Left hindlimb (tissue), 1 donor: ENCODE measurements around the gene VIT.
"Not testable (repeated sequence)": the region's sequence is repeated elsewhere in the genome, so short reads cannot be mapped to it uniquely, and the experiment has no call there.

Source experiments
- DNase-seq: peaks from one replicate; pipeline ENCODE4 v3.0.0-alpha.2; 2018

The VIT gene

GRCh38 chr2:36678856-36679255 lies 17.7 kb upstream of the VIT start:
- no peak for DNase-seq

GRCh38 chr2:36680012-36680411 lies 16.5 kb upstream of the VIT start:
- DNase-seq: no peak

DNA sequence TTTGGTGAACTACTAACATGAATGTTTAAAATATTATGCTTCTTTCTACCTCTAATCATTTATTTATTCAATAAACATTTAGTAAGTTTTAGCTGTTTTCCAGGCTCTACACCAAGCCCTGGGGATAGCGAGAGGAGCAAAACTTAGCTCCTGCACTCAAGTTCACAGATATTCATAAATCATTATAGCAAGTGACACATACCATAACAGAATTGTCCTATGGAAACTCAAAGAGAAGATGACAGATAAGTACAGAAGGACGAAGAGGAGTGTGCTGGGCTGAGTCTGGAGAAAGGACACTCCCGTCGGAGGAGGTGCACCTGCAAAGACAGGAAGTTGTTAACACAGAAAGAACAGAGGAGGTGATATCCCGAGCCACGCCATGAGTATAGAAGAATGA lies 13.9 kb upstream of the VIT start:
- no peak for DNase-seq

DNA sequence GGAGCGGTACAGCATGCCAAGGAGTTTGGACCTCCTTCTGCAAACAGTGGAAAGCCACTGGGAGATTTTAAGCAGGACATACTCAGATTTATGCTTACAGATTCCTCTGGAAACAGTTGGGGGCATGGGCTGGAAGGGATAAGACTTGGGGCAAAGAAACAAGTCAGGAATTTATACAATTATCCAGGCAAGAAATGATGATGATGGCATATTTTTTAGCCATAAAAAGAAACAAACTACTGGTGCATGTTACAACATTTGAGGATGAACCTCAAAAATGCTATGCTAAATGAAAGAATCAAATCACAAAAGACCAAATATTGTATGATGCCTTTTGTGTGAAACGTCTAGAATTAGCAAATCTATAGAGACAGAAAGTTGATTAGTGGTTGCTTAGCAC lies 13.5 kb upstream of the VIT start:
- DNase-seq: no peak

DNA sequence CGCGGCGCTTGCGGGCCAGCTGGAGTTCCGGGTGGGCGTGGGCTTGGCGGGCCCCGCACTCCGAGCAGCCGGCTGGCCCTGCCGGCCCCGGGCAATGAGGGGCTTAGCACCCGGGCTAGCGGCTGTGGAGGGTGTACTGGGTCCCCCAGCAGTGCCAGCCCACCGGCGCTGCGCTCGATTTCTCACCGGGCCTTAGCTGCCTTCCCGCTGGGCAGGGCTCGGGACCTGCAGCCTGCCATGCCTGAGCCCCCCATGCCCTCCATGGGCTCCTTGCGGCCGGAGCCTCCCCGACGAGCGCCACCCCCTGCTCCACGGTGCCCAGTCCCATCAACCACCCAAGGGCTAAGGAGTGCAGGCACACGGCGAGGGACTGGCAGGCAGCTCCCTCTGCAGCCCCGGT lies 8.2 kb upstream of the VIT start:
- not testable (repeated sequence) for DNase-seq

- DNase-seq: not testable (repeated sequence)
Measured at GRCh38 chr2:36689013-36689412, 7.5 kb upstream of the VIT start.

DNA sequence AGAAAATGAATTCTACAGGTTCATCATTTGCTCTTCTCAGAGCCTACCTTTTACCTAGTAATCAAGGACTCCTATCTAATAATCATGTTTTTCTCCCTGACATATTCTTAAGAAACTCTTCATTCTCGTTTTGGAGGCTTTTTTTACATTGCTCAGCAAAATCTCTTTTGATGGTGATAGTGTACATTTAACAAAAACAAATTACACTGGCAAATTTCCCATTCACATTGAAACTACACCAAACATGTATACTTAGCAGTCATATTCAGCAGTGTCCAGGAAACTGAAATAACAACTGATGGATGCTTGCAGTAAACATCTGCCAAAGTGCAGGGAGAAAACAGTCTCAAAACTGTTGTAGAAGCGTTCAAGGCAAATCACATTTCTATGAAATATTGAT lies 4.4 kb upstream of the VIT start:
- no peak for DNase-seq

DNA sequence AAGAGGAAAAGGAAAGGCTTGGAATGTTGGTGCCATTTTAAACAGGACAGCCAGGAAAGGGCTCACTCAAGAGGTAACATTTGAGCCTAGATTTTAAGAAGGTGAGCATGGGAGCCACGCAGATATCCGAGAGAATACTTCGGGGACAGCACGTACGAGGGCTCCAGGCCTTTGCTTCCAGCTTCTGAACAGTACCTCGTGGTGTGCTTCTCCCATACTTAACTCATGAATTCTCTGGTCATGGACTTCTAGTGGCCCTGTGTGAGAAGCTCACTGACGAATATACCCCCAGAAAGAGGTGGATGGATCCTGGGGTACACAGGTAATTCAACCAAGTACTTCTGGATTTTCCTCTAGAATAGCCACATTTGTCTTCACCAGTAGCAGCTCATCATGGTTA lies 2.7 kb upstream of the VIT start:
- no peak for DNase-seq

DNA sequence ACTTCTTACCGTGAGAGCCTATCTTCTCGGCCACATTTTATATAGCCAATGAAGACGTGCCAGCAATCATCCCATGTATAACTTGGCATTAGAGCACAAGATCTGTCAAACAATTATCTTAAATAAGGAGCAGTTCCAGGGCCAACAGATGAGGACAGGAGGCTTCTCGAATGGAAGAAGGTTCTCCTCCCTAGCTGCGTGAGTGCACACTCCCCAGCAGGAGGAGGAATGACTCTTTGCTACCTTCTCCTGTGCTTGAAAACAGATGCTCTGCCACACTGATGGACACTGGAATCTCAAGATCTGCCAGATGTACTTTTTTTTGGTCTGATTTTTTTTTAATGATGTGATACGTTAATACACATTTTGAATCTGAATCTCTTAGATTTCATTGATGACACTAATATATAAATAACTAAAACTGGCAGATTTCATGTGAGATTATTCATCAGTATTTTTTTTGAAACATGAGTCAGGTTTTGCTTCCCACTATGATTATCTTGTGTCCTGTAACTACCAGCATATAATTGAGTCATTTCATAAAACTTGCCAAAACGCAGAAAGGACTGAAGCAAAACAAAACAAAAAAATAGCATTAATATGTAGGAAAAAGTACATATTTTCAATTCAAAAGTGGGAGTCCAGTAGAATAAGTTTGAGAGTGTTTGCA lies 626 bp upstream of the VIT start:
- no peak for DNase-seq

DNA sequence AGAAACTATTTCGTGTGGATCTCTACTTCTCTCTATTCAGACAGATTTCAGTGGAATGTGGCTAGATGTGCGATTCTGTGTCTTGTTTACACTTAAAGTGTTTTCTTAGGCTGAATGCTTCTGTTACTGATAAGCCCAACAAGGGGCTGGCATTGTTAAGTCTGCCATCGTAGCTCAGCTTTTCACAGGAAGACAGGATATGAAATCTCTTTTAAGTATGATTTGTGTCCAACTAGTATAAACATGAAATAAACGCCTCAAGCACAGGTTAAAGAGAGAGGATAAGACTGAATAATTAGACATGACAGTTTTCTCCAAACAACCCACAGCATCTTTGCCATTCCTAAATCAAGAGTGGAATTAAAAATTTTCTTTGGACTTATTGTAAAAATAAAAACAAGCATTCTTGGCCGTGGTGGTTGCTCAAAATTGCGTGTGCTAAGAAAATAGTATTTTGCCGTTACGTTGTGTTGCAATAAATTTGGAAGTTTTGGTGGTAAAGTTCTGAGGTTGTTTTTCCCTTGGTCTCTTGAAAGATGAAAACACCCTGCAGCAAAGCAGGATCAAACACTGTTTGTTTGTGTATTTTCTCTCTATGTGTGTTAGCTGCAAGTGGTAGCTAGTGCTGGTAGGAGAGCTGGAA lies 1.0 kb downstream of the VIT start:
- DNase-seq: no peak

- DNase-seq: no peak
Measured at GRCh38 chr2:36698993-36699392, 2.5 kb downstream of the VIT start.

GRCh38 chr2:36700311-36700710 lies 3.8 kb downstream of the VIT start:
- no peak for DNase-seq

- DNase-seq: no peak
Measured at GRCh38 chr2:36701391-36701795, 4.9 kb downstream of the VIT start.

- no peak for DNase-seq
Measured at GRCh38 chr2:36701918-36702317, 5.4 kb downstream of the VIT start.

DNA sequence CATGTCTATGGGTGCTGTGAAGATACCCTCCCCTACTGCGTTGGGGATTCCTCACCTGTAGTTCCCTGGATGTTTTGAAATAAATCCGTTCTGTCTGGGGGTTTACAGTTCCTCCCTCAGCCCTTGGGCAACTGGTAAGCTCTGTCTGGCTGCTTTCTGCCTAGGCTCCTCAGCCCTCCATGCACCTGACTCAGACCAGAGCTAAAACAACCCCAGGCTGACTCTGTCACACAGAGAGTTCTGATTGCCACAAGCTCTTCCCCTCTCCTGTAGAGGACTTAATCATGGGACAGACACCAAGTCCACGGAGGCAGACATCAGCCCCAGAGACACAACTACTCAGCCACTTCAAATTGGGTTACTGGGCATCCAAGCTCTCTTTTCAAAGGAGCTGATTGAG lies 6.3 kb downstream of the VIT start:
- DNase-seq: no peak

DNA sequence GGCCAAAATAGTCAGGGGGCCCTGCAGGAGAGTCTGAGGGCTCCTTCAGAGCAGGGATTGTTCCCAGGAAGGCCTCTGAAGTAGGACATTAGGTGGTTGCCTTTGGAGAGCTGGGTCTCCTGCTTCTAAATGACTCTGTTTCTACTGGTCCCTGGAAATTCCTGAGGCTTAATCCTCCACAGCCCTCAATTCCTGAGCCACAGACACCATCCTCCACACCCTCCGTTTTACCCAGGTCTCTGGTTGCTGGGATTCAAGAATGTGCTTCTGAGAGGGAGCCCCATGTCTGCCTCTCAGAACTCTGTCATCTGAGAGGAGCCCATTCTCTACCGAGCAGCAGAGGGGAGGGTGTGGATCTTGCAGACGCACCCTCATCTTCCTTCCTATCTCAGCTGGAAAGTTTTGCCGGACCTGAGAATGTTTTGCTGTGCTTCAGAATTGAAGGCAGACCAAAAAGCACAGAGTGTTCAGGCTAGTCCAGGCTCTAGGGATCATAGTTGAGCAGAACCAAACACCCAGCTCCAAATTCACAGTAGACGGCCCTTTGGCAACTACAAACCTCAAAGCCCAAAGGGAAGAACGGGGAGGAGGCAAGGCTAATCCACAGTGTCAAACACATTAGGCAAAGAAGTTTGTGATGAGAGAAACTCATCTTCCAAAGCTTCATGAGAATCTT lies 8.1 kb downstream of the VIT start:
- DNase-seq: no peak

DNA sequence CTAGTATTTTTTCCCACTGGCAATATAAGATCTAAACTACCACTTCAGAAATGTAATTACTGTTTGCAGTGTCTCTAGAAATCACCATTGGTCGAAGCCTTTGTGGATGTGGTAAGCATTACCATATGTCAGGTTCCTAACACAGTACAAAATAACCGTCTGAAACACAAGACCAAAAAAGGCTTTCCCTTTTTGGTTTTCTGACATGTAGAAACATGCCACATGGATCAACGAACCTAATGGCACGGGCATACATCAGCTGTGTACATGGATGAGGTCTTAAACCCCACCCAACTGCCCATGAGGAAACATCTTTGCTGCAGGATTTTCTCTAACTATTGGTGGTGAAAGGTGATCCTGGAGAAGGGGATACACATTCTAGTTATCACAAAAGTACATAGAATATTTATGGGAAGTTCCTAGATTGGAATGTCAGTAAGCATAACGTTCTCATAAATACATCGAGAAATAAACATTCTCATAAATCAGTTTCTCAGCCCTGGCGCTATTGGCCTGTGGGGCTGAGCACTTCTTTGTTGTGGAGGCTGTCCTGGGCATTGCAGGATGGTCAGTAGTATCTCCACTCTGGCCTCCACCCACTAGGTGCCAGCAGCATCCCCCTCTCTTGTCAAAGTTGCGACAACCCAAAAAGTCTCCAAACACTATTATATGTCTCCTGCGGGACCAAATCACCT lies 9.0 kb downstream of the VIT start:
- no peak for DNase-seq

DNA sequence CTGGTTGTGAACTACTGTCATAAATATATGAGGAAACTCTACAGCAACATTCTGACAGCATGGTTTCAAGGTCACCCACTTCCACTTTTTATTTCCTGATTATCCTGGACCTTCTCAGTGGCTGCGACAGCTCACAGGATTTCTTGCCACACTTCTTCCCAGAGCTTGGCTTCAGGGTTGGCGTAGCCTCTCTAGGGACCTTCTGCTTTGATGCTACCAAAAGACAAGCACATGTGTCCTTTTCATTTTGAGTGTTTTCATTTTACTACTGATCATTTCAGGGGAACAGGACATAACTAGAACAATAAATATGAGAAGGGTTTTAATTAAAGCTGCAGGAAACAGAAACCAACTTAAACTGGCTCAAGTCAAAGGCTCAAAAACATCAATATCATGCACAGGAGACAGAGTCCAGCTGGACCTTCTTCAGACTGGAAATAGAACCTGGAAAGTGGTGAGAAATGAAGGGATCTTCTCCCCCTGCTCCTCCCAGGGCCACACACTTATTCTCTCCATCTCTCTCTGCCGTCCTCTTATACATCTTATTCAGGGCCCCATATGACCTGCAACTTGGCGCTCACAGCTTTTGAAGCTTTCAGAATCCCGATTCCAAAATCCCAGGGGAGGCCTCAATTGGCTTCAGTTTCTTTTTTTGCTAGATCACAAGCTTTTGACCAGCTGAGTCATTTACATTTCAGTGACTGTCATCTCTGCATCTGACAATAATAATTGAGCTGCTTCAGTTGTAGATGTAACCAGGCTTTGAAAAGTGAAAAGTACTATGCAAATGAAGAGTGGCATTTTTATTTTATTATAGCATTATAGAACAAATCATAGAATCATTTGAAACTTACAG lies 9.7 kb downstream of the VIT start:
- DNase-seq: no peak

DNA sequence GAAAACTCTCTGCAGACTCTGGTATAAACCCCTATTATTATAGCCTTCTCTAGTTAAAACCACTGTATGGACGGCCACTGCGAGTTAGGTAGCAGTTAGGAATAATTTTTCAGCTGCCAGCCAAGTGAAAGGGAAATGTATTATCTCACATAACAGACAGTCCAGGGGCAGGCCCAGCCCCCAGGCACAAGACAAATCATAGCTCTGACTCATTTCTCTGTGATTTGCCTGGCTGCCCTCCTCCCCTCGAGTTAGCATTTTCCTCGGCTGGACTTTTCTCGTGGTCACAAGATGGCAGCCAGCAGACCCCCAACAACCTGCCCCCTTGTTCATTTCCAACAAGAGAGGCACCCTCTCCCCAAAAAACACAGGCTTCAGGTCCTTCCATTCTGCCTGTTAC lies 10.5 kb downstream of the VIT start:
- DNase-seq: no peak

DNA sequence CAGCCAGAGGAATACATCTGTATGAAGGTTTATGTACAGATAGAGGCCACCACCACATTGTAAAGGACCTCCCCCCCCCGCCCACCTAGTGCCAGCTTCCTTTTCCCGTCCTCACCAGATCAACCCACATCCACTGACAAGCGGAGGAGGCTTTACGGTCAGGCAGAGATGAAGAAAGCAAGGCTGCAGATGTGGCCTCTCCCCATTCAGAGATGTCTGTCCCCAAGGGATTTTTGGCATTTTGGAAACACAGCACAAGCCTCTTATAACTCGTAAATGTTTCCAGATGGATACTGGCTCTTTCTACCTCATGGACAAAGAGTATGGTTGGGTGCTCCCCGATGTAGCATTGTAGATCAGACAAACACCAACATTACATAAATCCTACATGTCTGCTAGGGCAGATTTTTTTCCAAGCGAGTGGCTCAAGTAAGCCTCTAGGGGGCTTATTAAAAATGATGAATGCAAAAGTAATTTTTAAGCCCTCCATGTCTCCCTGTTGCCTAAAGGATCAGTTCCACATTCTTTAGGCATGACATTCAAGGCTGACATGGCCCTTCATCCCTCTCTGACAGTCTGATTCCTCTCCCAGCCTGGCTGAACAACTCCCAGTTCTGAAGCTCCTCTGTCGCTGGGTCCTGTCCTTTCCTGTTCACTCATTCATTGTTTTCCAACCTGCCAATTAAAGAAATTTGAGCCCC lies 11.7 kb downstream of the VIT start:
- no peak for DNase-seq

DNA sequence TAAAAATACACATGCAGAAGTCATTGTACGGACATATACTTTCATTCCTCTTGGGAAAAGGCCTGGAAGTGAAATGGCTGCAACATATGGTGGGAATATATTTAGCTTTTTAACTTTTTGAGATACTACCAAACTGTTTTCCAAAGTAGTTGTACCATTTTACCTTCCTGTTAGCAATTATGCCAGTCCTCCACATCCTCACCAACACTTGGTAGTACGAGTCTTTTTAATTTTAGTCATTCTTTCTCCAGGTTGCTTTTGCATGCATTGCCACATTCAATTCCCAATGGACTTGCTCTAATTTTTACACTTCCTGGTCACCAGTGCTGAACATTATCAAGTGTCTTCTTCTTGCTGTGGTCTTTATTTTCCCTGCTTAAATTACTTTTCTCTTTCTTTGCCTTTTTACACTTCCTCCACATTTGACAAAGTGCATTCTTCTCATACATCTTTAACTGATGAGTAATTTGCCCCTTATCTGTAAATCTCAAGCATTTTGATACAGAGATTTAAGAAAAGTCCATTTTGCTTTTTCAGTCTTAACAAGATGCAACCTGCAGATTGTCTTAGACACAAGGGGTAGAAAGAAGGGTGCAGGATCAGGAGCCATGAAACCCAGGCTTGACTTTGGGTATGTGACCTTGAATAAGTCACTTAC lies 14.5 kb downstream of the VIT start:
- DNase-seq: no peak
